Fibroblast of upper back skin (primary cell): ENCODE results near the gene CASP7.
A peak's percentile ranks its signal among the peaks of the same experiment; 100 is the strongest.

Source experiments
- DNase-seq: peaks from one replicate; pipeline ENCODE4 v3.0.0-alpha.2; 2013

CASP7 gene

GRCh38 chr10:113712755-113713639 is 33.3 kb downstream of the CASP7 start:
- no peak for DNase-seq

- DNase-seq = no peak
These were observed 33.9 kb downstream of the CASP7 start for GRCh38 chr10:113713640-113713982.

DNA sequence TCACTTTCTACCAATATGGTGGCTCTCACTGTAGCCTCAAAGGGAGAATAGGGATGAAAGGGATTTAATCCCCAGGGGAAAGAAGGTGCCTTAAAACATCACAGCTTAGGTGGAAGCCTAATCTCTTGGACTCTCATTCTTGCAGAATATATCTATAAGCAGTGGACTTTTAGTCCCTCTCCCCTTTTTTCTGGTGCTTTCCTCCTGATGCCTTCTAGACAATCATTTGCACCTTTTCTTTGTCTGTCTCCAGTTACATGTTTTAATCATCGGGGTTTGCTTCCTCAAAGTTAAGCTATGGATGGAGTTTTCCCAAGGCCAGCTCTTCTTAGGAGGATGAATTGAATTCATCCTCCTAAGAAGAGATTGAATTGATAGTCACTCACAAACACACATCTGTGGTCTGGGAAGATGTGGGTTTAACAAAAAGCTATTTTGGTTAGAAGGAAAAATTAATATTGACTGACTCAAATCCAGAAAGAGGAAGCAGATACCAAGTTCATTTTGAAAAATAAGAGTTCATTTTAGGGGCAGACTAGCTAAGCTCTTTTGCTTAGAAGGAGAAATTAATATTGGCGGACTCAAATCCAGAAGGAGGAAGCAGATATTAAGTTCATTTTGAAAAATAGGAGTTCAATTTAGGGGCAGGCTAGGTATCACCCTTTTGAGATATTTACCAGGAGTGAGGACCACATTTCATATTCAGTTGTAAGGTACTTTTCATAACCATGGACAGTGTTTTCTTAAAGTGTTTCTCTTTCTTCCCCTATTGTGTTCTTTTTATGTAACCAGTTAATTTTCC is 36.6 kb downstream of the CASP7 start:
- no peak for DNase-seq

- no peak for DNase-seq
These were observed 39.5 kb downstream of the CASP7 start for GRCh38 chr10:113718969-113719822.

DNA sequence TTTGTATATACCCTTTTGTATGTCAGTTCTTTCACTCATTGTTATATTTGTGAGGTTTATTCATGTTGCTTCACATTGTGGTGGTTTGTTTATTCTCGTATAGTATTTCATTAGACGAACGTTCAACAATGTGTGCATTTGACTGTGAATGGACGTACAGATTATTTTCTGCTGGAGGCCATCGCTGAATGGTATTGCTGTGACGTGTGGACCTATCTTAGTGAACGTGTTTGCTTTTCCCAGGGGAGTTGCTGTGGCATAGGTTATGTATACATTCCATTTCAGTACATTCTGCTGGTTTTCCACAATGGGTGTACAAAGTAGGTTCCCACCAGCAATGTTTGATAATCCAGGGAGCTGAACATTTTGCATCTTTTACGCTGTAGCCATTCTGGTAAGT is 40.7 kb downstream of the CASP7 start:
- DNase-seq = no peak

DNA sequence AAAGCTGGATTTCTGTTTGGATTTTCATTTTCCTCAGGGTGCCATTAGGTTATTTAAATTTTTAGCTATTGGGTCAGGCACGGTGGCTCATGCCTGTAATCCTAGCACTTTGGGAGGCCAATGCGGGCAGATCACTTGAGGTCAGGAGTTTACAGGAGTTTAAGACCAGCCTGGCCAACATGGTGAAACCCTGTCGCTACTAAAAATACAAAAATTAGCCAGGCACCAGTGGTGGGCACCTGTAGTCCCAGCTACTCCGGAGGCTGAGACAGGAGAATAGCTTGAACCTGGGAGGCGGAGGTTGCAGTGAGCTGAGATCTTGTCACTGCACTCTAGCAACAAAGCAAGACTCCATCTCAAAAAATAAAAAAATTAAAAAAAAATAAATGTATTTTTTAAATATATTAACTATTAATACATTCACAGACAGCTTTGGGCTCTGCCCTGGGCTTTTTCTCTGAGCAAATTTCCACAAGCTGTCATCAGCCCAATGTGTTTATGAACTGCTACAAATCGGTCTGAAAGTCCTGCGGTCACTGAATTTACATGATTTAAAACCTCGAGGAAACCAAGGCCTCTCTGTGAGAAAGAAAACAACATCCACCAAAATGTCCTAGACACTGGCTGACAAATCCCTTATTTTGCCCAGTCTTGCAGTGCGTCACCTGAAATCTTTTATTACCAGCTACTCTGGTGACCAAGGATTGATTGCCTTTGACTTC is 52.6 kb downstream of the CASP7 start:
- no peak for DNase-seq

DNA sequence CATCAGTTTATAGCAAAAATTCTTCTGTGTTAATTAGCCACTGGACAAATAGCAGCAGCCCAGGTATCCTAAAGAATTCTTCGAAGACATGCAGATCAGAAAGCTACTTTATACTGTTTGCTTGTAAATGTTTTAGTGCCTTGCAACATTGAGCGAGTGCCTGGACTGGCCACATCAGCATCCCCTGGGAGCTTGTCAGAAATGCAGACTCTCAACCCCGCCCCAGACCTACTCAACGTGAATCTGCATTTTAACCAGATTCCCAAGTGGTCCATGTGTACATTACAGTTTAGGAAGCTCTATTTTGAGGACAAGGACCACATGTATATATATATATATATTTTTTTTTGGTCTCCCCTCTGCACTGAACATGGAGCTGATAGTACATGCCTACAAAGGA is 53.3 kb downstream of the CASP7 start:
- DNase-seq = no peak

DNA sequence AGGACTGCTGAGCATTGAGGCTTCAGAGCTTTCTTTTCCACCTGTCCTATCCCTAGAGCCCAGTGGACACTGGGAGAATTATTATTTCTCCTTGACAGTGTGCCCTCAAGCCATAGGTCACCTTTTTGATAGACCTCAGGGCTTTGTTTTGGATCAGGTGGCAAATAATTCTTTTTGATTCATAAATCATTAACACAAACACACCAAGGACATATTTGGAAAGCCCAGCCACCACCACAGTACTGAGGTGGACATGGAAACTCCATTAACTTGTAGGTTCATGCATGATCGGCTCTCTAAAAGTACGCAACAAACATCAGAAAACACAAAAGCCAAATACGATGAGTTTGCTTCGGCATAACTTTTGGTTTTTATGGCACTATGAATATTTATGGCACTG is 53.9 kb downstream of the CASP7 start:
- DNase-seq = no peak

DNA sequence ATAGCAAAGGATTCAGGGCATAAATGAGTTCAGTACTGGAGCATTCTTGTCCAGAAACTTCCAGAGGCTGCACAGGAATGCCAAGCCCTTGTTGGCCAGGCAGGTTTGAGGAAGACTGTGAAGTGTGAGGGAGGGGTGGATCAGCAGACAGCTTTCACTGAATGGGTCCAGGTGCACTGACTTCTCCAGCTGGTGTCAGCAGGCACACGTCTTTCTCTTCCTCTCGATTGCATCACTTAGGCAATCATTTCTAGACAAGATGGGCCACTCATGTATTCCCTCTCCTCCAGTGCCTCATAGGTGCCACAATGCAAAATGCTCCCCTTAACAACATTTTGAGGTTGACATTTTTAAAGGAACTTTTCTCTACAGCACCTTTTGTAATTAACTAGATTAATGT is 56.2 kb downstream of the CASP7 start:
- DNase-seq = peak; percentile 6

GRCh38 chr10:113736576-113736975 is 56.9 kb downstream of the CASP7 start:
- peak; percentile 55 for DNase-seq

GRCh38 chr10:113739031-113739430 is 59.3 kb downstream of the CASP7 start:
- no peak for DNase-seq

- no peak for DNase-seq
These were observed 59.9 kb downstream of the CASP7 start for GRCh38 chr10:113739577-113739976.

DNA sequence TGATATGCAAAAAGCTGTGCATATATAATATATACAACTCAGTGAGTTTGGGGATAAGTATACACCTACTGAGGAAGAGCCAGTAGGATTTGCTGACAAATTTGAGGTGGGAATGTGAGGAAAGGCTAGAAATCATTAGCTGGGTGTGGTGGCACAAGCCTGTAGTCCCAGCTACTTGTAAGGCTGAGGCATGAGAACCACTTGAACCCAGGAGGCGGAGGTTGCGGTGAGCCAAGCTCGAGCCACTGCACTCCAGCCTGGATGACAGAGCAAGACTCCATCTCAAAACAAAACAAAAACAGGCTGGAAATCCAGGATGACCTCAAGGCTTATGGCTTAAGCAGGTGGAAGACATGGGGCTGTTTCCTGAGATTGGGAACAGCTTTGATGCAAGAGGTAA is 61.1 kb downstream of the CASP7 start:
- no peak for DNase-seq

DNA sequence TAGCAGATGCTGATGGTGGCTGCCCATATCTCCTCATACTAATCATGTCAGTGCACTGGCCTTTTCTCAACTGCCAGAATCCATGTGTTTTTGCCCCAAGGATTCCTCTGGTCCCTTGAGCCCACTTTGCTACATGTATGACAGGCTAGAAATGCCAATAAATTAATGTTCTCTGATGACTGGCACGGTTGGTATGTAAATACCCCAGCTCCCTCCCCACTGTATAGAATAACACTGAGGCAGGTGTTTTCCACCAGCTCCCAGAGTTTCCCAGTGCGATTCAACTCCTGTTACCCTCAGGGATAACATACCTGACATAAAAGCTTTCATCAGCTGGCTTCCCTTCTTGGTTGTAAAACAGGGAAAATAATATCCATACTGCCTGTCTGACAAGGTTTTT is 62.8 kb downstream of the CASP7 start:
- DNase-seq = no peak

DNA sequence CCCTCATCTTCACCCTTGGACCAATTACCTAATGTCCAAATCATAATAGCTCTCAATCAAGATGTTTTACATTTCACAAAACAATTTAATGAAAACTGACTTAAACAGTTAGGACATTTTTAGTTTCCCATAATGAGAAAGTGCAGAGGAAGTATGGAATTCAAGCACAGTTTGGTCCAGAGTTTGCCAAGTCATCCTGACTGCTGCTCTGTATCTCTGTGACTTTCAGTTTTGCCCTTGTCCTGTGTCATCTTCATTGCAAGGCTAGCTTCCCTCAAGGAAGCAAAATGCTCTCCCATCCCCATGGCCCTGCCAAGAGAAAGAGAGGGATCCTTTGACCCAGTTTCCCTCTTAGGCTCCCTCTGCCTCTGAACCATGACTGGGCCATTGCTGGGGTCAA is 63.9 kb downstream of the CASP7 start:
- no peak for DNase-seq

- DNase-seq = no peak
These were observed 65.7 kb downstream of the CASP7 start for GRCh38 chr10:113745374-113745773.

DNA sequence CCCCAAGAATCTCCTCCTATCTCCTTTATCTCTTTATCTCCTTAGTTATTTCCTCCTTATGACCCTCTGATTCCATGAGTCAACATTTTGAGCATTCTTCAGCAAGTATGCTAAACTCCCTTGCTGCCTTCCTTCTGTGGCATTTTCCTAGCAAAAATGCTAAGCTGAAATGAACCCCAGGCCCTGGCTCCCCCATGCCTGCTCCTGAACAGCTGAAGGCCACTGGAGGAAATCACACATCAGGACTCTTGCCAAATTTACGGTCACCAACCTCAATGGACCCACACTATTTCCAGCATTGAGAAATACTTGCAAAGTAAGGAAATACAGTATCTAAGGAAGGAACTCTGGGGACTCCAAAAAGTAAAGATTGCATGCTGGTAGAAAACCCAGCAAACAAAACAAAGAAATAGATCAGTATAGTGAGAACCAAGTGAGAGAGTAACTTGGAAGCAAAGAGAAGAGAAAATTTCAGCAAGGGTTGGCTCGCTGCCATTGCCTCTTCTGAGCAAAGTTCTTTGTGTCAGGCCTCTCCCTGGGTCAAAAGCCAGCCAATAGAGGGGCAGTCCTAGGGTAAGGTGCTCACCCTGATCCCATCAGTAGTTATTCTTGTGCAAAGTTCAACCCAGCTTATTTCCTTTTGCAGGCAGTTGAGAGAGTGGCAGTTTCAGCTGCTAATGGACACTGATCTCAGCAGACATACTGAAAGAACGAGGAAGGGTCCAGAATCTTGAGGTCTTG is 66.7 kb downstream of the CASP7 start:
- DNase-seq = peak; percentile 44

DNA sequence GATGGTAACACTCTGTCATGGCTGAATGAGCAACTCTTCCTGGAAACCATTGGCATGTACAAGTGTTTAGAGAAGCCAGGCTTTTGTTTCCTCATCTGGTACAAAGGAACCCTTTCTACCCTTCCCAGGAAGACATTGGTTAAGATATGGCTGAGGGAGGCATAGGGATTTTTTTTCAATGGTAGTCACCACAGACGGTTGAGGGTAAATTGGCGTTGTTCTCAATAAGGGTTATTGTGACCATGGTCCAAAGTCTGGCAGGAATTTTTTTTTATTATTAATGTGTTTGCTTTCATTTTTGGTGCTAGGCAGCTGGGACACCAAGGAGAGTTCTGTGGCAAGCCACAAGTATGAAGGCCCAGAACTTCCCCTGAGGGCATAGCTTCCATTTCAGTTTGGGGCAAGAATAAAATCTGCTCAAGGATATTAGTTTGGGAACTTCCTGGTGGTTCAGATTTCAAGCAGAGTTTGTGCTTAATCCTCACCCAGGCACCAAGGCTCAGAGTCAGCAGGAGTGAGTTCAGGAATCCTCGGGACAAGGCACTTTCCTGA is 71.5 kb downstream of the CASP7 start, which contains the start of gene PLEKHS1:
Gene PLEKHS1, plus strand, starts transcription at position 502 of the 552 bp plus-strand sequence. CDS start 3,596 bp downstream, outside the sequence.
- DNase-seq = no peak

- no peak for DNase-seq
These were observed 72.8 kb downstream of the CASP7 start for GRCh38 chr10:113752553-113752952.

DNA sequence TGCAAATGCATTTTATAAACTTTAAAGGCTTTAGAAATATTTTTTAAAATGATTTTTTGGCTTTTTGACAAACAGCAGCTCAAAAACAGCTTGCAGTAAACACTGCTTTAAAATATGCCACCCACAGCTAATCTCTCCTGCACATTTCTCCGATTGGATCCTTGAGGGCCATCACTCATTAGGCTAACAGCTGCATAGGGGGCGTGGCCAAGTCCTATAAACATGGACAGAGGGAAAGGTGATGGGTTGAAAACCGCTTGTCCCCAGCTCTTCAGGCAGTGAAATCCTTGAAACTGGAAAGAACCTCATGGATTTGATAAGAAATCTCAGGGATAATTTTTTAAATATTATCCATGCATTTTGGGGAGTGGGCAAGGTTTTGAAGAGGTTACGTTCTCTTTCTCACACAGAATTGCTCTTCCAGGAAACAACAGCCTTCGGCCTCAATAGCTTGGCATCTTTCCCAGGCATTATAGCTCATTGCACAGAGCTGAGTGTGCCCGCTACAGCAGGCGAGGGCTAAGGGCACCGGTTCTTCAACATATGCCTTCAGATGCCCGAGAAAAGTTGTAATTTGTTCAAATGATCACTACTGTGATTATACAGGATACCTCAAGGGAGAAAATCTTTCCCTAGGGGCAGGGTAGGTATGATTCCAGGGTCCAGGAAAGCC is 73.4 kb downstream of the CASP7 start:
- DNase-seq = no peak

- DNase-seq = no peak
These were observed 74.4 kb downstream of the CASP7 start for GRCh38 chr10:113754125-113754524.
